K562 (cell line): Measurements from ENCODE around the gene ADAR. TPM values are rescaled to one million over a fixed set of nuclear protein-coding genes. Genes with fewer than 3 reads are reported as not detected.

Source experiments
- CEBPG ChIP-seq, 3 experiments: fragments of 200-800 bp in 1 of 3; sonication (Bioruptor generic) in 1 of 3; sonication (generic) in 1 of 3; formaldehyde crosslinking in 1 of 3; IDR thresholded peaks in 2 of 3; conservative IDR thresholded peaks in 1 of 3; 2 replicates each; pipeline versions ENCODE4 v1.6.1 to v1.8.0; 2016 to 2022; ENCODE audit warnings: missing compliant biosample characterization in 2 of 3, missing genetic modification characterization in 2 of 3, mild to moderate bottlenecking in 1 of 3, missing genetic modification reagents in 1 of 3
- ELF1 ChIP-seq: fragments of 200-800 bp; sonication (Bioruptor generic); IDR thresholded peaks from 2 replicates; pipeline ENCODE4 v1.6.1; 2016; ENCODE audit warnings: missing genetic modification characterization, missing compliant biosample characterization
- GABPB2 ChIP-seq: fragments of 250-450 bp; sonication (Bioruptor Pico); conservative IDR thresholded peaks from 2 replicates; pipeline ENCODE4 v1.5.1; 2021; ENCODE audit warnings: mild to moderate bottlenecking
- KAT7 ChIP-seq: sonication (generic); formaldehyde crosslinking; IDR thresholded peaks from 2 replicates; pipeline ENCODE4 v1.8.0; 2022; ENCODE audit warnings: missing genetic modification reagents, mild to moderate bottlenecking, borderline replicate concordance
- KLF1 ChIP-seq: fragments of 450-650 bp; IDR thresholded peaks from 2 replicates; pipeline ENCODE4 v1.6.1; 2016; ENCODE audit warnings: missing genetic modification characterization, missing compliant biosample characterization
- LCOR ChIP-seq: sonication (generic); formaldehyde crosslinking; IDR thresholded peaks from 2 replicates; pipeline ENCODE4 v1.8.0; 2022; ENCODE audit warnings: mild to moderate bottlenecking, missing genetic modification reagents
- TBP ChIP-seq: optimal IDR thresholded peaks from 2 replicates; pipeline ENCODE3; 2011; ENCODE audit warnings: low read depth, low read length, improper control_type of control experiment
- ZNF75A ChIP-seq: fragments of 450-650 bp; formaldehyde crosslinking; IDR thresholded peaks from 2 replicates; pipeline ENCODE4 v1.4.0; 2020; ENCODE audit warnings: mild to moderate bottlenecking
- polyA plus RNA-seq, 8 experiments: library from polyadenylated mRNA; depleted of rRNA in 4 of 8; stranded (reverse) in 5 of 8; unstranded in 3 of 8; fragments of >200 nt; fragmentation: Nextera tagmentation in 2 of 8; fragmentation: Illumina TruSeq in 1 of 8; extraction: Ambion mirVana in 2 of 8; extraction: Trizol in 1 of 8; gene quantifications; 2 replicates each; pipeline versions ENCODE4 v1.2.1 to v1.2.3, GENCODE V29; 2011 to 2014; ENCODE audit warnings: inconsistent platforms in 1 of 8, missing spikeins in 1 of 8
- total RNA-seq, 7 experiments: library from RNA; depleted of rRNA in 6 of 7; stranded (reverse); fragments of >200 nt in 6 of 7; fragmentation: Illumina TruSeq in 2 of 7; extraction: Trizol in 2 of 7; gene quantifications; 2 replicates each; pipeline versions ENCODE4 v1.2.1 to v1.2.3, GENCODE V29; 2011 to 2021; ENCODE audit warnings: low replicate concordance in 1 of 7
- TF ChIP-seq, protein P1 (sequence below): fragments of 250-450 bp; sonication (Bioruptor Pico); IDR thresholded peaks from 2 replicates; pipeline ENCODE4 v1.4.0; 2020
- TF ChIP-seq, protein P2 (sequence below): sonication (generic); formaldehyde crosslinking; IDR thresholded peaks from 2 replicates; pipeline ENCODE4 v1.8.0; 2023; ENCODE audit warnings: mild to moderate bottlenecking, missing genetic modification reagents
- TF ChIP-seq, protein P3 (sequence below): fragments of 450-650 bp; IDR thresholded peaks from 2 replicates; pipeline ENCODE4 v1.7.0; 2016; ENCODE audit warnings: borderline replicate concordance
- TF ChIP-seq, protein P4 (sequence below): fragments of 250-450 bp; sonication (Bioruptor Pico); IDR thresholded peaks from 2 replicates; pipeline ENCODE4 v1.5.0; 2021

The ADAR gene
- total and polyA plus RNA-seq, 9 of the 15 experiments (the other 6 are each of a cell fraction or from before 2014, with no cell fraction given), result 30.1 to 123 (median 60.2) TPM

DNA sequence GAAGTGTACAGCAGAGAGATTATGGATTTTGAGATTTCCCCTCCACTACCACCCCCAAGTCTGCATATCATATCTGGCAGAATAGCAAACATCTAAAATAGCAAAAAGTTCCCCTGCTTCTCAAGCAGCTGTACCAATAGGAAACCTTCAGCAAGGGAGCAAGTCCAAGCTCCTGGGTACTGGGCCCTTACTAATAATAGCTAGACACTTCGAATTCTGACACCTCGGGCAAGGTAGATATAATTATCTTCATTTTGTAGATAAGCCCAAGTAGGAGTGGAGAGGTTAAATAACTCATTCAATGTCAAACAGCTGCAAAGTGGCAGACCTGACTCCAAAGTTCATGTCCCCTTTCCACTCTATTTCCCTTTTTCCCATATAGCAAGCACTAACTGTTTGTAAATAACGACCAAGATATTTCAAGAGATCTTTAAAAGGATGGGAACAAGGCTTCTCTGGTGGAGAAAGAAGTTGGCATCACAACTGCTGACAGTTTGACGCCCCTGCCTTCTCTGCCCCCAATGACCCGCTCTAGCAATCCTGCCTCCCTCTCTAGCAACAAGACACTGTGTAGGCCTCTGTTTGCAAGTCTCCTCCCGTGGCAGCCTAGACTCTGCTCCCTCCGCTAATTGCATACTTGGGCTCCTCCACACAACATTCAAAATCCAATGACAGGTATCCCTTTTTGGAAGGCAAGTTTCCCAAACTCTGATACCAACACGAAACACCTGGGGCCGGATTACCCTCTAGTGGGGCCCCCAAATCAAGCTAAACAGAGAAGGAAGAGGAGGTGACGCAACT is 18.7 kb upstream of the ADAR start (continued):
- TF ChIP-seq, protein P1, sequence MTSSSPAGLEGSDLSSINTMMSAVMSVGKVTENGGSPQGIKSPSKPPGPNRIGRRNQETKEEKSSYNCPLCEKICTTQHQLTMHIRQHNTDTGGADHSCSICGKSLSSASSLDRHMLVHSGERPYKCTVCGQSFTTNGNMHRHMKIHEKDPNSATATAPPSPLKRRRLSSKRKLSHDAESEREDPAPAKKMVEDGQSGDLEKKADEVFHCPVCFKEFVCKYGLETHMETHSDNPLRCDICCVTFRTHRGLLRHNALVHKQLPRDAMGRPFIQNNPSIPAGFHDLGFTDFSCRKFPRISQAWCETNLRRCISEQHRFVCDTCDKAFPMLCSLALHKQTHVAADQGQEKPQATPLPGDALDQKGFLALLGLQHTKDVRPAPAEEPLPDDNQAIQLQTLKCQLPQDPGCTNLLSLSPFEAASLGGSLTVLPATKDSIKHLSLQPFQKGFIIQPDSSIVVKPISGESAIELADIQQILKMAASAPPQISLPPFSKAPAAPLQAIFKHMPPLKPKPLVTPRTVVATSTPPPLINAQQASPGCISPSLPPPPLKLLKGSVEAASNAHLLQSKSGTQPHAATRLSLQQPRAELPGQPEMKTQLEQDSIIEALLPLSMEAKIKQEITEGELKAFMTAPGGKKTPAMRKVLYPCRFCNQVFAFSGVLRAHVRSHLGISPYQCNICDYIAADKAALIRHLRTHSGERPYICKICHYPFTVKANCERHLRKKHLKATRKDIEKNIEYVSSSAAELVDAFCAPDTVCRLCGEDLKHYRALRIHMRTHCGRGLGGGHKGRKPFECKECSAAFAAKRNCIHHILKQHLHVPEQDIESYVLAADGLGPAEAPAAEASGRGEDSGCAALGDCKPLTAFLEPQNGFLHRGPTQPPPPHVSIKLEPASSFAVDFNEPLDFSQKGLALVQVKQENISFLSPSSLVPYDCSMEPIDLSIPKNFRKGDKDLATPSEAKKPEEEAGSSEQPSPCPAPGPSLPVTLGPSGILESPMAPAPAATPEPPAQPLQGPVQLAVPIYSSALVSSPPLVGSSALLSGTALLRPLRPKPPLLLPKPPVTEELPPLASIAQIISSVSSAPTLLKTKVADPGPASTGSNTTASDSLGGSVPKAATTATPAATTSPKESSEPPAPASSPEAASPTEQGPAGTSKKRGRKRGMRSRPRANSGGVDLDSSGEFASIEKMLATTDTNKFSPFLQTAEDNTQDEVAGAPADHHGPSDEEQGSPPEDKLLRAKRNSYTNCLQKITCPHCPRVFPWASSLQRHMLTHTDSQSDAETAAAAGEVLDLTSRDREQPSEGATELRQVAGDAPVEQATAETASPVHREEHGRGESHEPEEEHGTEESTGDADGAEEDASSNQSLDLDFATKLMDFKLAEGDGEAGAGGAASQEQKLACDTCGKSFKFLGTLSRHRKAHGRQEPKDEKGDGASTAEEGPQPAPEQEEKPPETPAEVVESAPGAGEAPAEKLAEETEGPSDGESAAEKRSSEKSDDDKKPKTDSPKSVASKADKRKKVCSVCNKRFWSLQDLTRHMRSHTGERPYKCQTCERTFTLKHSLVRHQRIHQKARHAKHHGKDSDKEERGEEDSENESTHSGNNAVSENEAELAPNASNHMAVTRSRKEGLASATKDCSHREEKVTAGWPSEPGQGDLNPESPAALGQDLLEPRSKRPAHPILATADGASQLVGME (CRISPR knock-in tag), result no peak
- TF ChIP-seq TBP (no peak), ELF1 (tag) (no peak), LCOR (CRISPR knock-in tag) (no peak), CEBPG (CRISPR knock-in tag; IDR thresholded peaks at IDR 0.05) (peak; percentile 93; the same call in 1 of the 2 replicates), CEBPG (tag; conservative IDR thresholded peaks at IDR 0.05 in 1 of 2, IDR thresholded peaks at IDR 0.05 in 1 of 2) (peak in 1 of 2 experiments; percentile 94; a peak in 2 of 4 replicates), ZNF75A (CRISPR knock-in tag) (no peak), KLF1 (tag) (no peak), KAT7 (CRISPR knock-in tag) (0 out of 2 replicates have a peak, but pooled peaks have one; percentile 14), GABPB2 (no peak)
- TF ChIP-seq, protein P2, sequence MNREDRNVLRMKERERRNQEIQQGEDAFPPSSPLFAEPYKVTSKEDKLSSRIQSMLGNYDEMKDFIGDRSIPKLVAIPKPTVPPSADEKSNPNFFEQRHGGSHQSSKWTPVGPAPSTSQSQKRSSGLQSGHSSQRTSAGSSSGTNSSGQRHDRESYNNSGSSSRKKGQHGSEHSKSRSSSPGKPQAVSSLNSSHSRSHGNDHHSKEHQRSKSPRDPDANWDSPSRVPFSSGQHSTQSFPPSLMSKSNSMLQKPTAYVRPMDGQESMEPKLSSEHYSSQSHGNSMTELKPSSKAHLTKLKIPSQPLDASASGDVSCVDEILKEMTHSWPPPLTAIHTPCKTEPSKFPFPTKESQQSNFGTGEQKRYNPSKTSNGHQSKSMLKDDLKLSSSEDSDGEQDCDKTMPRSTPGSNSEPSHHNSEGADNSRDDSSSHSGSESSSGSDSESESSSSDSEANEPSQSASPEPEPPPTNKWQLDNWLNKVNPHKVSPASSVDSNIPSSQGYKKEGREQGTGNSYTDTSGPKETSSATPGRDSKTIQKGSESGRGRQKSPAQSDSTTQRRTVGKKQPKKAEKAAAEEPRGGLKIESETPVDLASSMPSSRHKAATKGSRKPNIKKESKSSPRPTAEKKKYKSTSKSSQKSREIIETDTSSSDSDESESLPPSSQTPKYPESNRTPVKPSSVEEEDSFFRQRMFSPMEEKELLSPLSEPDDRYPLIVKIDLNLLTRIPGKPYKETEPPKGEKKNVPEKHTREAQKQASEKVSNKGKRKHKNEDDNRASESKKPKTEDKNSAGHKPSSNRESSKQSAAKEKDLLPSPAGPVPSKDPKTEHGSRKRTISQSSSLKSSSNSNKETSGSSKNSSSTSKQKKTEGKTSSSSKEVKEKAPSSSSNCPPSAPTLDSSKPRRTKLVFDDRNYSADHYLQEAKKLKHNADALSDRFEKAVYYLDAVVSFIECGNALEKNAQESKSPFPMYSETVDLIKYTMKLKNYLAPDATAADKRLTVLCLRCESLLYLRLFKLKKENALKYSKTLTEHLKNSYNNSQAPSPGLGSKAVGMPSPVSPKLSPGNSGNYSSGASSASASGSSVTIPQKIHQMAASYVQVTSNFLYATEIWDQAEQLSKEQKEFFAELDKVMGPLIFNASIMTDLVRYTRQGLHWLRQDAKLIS (CRISPR knock-in tag), result peak; percentile 62; the same call in 1 of the 2 replicates
- TF ChIP-seq, protein P3, sequence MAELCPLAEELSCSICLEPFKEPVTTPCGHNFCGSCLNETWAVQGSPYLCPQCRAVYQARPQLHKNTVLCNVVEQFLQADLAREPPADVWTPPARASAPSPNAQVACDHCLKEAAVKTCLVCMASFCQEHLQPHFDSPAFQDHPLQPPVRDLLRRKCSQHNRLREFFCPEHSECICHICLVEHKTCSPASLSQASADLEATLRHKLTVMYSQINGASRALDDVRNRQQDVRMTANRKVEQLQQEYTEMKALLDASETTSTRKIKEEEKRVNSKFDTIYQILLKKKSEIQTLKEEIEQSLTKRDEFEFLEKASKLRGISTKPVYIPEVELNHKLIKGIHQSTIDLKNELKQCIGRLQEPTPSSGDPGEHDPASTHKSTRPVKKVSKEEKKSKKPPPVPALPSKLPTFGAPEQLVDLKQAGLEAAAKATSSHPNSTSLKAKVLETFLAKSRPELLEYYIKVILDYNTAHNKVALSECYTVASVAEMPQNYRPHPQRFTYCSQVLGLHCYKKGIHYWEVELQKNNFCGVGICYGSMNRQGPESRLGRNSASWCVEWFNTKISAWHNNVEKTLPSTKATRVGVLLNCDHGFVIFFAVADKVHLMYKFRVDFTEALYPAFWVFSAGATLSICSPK, result no peak
- TF ChIP-seq, protein P4, sequence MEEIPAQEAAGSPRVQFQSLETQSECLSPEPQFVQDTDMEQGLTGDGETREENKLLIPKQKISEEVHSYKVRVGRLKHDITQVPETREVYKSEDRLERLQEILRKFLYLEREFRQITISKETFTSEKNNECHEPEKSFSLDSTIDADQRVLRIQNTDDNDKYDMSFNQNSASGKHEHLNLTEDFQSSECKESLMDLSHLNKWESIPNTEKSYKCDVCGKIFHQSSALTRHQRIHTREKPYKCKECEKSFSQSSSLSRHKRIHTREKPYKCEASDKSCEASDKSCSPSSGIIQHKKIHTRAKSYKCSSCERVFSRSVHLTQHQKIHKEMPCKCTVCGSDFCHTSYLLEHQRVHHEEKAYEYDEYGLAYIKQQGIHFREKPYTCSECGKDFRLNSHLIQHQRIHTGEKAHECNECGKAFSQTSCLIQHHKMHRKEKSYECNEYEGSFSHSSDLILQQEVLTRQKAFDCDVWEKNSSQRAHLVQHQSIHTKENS, result no peak
